Measurements from ENCODE around the gene CPAMD8.

The CPAMD8 gene

GRCh38 chr19:16920816-16921529 is 105.6 kb downstream of the CPAMD8 start:
- DNase-seq (ENCODE audit: low spot score) = no peak

GRCh38 chr19:16919496-16919895 is 107.1 kb downstream of the CPAMD8 start:
- DNase-seq (ENCODE audit: low spot score) = no peak

DNA sequence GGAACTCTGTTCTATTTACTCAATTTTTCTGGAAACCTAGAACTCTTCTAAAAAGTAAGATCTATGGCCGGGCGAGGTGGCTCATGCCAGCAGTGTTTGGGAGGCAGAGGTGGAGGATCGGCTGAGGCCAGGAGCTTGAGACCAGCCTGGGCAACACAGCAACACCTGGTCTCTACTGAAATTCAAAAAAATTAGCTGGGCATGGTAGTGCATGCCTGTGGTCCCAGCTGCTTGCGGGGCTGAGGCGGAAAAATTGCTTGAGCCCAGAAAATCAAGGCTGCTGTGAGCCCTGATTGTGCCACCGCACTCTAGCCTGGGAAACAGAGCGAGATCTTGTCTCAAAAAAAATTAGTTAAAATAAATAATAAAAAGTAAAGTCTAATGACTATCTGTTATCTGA is 109.2 kb downstream of the CPAMD8 start:
- DNase-seq (ENCODE audit: low spot score) = no peak

DNA sequence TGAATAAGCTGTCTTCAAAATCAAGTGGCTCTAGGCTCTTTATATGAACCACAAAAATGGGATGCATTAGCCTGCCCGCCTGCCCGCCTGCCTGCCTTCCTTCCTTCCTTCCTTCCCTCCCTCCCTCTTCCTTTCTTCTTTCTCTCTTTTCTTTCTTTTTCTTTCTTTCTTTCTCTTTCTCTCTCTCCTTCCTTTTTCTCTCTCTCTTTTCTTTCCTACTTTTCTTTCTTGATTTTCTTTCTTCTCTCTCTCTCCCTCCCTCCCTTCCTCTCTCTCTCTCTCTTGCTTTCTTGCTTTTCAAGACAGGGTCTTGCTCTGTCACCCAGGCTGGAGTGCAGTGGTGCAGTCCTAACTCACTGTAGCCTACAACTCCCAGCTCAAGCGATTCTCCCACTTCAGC is 110.9 kb downstream of the CPAMD8 start:
- DNase-seq (ENCODE audit: low spot score) = no peak

GRCh38 chr19:16915135-16915534 is 111.5 kb downstream of the CPAMD8 start:
- no peak for DNase-seq (ENCODE audit: low spot score)

- no peak for DNase-seq (ENCODE audit: low spot score)
Observed at GRCh38 chr19:16914421-16914820, 112.2 kb downstream of the CPAMD8 start.

- DNase-seq (ENCODE audit: low spot score) = no peak
Observed at GRCh38 chr19:16912780-16913179, 113.8 kb downstream of the CPAMD8 start.

GRCh38 chr19:16911046-16911445 is 115.6 kb downstream of the CPAMD8 start:
- no peak for DNase-seq (ENCODE audit: low spot score)

DNA sequence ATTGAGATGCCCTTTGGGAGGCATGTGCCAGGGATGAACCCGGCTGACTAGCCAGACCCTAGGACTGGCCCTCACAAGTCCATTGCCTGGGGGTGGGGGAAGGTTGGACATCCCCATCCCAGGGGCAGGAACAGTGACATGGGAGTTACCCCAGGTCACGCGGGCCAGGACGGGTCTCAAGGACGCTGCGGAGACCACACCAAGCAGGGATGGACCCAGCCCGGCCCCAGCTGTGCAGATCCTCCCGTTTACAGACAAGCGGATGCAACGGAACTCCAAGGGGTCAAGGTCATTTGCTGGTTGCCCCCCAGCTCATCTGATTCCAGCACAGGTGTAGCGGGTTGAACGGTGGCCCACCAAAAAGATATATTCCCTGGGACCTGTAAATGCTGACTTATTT is 117.9 kb downstream of the CPAMD8 start:
- DNase-seq (ENCODE audit: low spot score) = no peak

DNA sequence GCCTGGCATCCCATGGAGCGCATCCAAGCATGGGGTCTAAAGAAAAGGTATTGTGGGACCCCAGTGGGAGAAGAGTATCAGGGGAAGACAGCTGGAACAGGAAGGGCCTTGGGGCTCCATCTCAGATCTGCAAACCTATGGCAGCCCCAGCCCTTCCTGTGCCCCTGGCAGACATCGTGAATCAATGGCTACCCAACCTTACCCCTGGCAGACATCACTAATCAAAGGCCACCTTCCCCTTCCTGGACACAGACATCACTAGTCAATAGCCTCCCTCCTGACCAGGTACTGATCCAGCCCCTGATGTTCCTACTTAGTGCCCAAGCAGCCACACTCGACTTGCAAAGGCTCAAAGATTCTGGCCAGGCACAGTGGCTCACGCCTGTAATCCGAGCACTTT is 122.0 kb downstream of the CPAMD8 start:
- no peak for DNase-seq (ENCODE audit: low spot score)

GRCh38 chr19:16903347-16903746 is 123.3 kb downstream of the CPAMD8 start:
- no peak for DNase-seq (ENCODE audit: low spot score)

GRCh38 chr19:16902545-16902944 is 124.1 kb downstream of the CPAMD8 start:
- DNase-seq (ENCODE audit: low spot score) = no peak

DNA sequence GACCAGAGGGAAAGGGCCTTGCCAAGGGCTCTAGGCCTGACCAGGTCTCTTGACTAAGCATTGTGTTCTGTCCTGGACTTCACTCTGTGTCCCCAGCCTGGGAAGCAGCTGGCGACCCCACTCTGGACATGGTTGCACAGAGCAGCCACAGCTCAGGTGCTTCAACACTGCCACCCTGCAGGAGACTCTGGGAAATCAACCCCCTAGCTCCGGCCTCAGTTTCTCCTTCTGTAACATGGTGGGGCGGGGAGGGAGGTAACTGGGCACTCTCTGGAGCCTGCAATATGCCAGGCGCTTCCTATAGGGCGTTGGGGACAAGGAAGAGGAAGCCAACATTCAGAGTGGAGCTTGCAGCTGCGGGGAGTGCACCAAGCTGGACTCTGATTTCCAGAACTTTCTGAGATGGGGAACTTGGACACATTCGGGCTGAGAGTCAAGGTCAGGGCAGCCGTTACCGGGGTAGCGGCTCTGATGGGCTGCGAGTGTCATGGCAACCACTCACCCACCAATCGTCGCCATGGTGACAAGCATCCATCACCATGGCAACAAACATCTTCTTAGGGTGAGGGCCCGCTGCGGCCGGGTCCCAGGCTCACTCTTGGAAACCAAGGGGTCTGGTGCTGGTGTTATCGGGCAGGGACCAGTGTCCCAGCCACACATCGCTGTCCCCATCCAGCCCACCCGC is 125.0 kb downstream of the CPAMD8 start:
- no peak for DNase-seq (ENCODE audit: low spot score)

DNA sequence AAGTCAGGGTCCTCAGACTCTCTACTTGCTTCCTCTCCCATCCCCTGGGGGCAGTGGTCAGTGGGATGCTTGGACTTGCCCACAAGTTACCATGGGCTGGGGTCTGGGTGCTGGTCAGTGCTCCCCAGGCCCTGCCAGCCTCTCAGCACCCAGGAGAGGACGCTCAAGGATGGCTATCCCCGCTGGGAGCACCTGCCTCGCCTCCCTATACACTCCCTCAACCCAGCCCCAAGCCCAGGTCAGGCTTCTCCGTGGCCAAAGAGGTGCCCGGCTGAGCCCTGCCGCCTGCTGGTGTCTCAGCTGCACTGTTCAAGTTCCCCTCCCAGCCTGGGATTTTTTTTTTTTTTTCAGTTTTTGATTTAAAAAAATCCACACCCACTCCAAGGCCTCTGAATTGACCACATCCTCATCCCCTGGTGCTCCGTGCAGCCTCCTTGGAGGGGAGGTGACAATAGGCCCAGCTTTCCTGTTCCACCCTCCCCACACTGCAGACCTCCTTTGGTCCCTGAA is 127.0 kb downstream of the CPAMD8 start:
- DNase-seq (ENCODE audit: low spot score) = no peak

DNA sequence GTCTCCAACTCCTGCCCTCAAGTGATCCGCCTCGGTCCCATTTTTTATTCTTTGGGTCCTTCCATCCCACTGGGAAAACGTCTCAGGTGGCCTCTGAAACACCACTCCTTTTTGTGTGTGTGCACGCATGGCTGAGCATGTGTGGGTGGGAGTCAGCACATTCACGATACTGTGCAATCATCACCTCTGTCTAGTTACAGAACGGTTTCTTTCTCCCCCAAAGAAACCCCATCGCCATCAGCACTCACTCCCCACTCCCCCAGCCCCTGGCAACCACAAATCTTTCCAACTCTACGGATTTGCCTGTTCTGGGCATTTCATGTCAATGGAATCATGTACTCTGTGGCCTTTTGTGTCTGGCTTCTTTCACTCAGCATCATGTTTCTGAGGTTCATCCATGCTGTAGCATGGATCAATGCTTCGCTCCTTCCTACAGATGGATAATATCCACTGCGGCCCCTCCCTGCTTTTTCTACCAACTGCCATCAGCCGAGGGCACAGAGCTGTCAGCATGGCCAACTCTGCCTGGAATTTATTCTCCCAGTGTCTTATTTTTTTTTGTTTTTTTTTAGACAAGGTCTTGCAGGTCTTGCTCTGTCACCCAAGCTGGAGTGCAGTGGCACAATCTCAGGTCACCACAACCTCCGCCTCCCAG is 128.1 kb downstream of the CPAMD8 start:
- no peak for DNase-seq (ENCODE audit: low spot score)

DNA sequence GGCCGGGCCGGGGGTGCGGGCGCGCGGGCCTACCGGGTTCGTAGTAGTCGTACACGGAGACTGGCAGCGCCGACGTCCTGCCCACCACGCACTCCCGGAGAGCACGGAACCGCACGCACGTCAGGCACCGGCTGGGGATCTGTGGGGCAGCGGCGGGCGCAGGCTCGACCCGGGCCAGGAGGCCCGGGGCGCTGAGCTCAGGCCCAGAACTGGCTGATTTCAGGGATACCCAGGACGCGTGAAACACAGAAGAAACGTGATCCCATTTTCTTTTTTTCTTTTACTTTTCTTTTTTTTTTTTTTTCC is 128.8 kb downstream of the CPAMD8 start:
- DNase-seq (ENCODE audit: low spot score) = no peak

GRCh38 chr19:16897029-16897855 is 129.4 kb downstream of the CPAMD8 start:
- DNase-seq (ENCODE audit: low spot score) = peak; percentile 81

- DNase-seq (ENCODE audit: low spot score) = no peak
Observed at GRCh38 chr19:16896146-16897028, 130.2 kb downstream of the CPAMD8 start.

GRCh38 chr19:16895467-16896145 is 131.0 kb downstream of the CPAMD8 start:
- DNase-seq (ENCODE audit: low spot score) = no peak

- no peak for DNase-seq (ENCODE audit: low spot score)
Observed at GRCh38 chr19:16894080-16894479, 132.5 kb downstream of the CPAMD8 start.

GRCh38 chr19:16893686-16893989 is 133.0 kb downstream of the CPAMD8 start:
- DNase-seq (ENCODE audit: low spot score) = no peak
